K562 (cell line): ENCODE data around the gene UBE2R2. TPM values are rescaled to one million over a fixed set of nuclear protein-coding genes. Genes with fewer than 3 reads are reported as not detected.

Experiments used
- ATAC-seq: fragments of 200-7000 bp; cut with Tn5 transposase; 3 replicates; pipeline ENCODE4 v1.9.1; 2020; ENCODE audit warnings: moderate library complexity
- BruUV-seq: library from RNA; stranded (reverse); fragments of 400-500 nt; replicated peaks from 2 replicates; lab custom pipeline; 2021; lab: Mats Ljungman, UMichigan
- CTCF ChIA-PET: fragments of 300-600 bp; formaldehyde crosslinking; extraction: SDS; loops from one replicate; lab custom pipeline; 2021; ENCODE audit warnings: low intra/inter-chr PET ratio; lab: Yijun Ruan, JAX
- POLR2A ChIA-PET: fragments of 300-600, 350-650 bp; sonication (Branson Sonifier 250); formaldehyde crosslinking; extraction: SDS; loops from one replicate; lab custom pipeline; 2021; ENCODE audit warnings: antibody characterized with exemption, inconsistent platforms; lab: Yijun Ruan, JAX
- DNase-seq, 4 experiments: peaks; one replicate each; pipeline versions ENCODE4 v3.0.0 to v3.0.0-alpha.2; 2011 to 2018; ENCODE audit warnings: low spot score in 3 of 4, mixed read lengths in 3 of 4; ENCODE audit errors: extremely low read depth in 1 of 4
- FAIRE-seq: peaks from 2 replicates; lab custom pipeline; 2011; peaks lifted over from hg19 to GRCh38; lab: Jason Lieb, UNC
- H2AFZ ChIP-seq: 2 replicates; pipeline ENCODE4 v1.6.0; 2011; ENCODE audit warnings: low read depth, low read length, control low read depth, inconsistent platforms
- H3K27ac ChIP-seq: fragments of 200-600 bp; 3 replicates; pipeline ENCODE4 v1.8.0; 2011; ENCODE audit warnings: low read depth, mild to moderate bottlenecking, control low read depth, inconsistent platforms, low read length, moderate library complexity, mixed read lengths; ENCODE audit errors: extremely low read depth
- H3K27me3 ChIP-seq, 2 experiments: fragments of 300-600 bp in 1 of 2; 2 replicates in 1 of 2; 3 replicates in 1 of 2; pipeline versions ENCODE4 v1.6.0 to v1.8.0; 2011; ENCODE audit warnings: inconsistent platforms in 2 of 2, low read length in 2 of 2, mild to moderate bottlenecking in 1 of 2, mixed read lengths in 1 of 2, moderate library complexity in 1 of 2; ENCODE audit not compliant: control insufficient read depth in 2 of 2, insufficient read depth in 2 of 2
- H3K36me3 ChIP-seq: fragments of 300-600 bp; 3 replicates; pipeline ENCODE4 v1.8.0; 2011; ENCODE audit warnings: mild to moderate bottlenecking, low read length, inconsistent platforms; ENCODE audit not compliant: control insufficient read depth, insufficient read depth
- H3K4me1 ChIP-seq, 2 experiments: fragments of 200-600 bp in 1 of 2; replicated peaks in 1 of 2; 2 replicates in 1 of 2; 3 replicates in 1 of 2; pipeline versions ENCODE4 v1.5.1 to v1.8.0; 2011; ENCODE audit warnings: inconsistent platforms in 2 of 2, low read length in 2 of 2, mild to moderate bottlenecking in 1 of 2, mixed read lengths in 1 of 2, moderate library complexity in 1 of 2; ENCODE audit not compliant: control insufficient read depth in 2 of 2, insufficient read depth in 2 of 2
- H3K4me2 ChIP-seq: 2 replicates; pipeline ENCODE4 v1.6.1; 2011; ENCODE audit warnings: low read length, control low read depth, inconsistent platforms, mixed read lengths; ENCODE audit not compliant: insufficient read depth
- H3K4me3 ChIP-seq: fragments of 200-600 bp; sonication (generic), shearing (Covaris generic); 2 replicates; pipeline ENCODE4 v1.5.1; 2016; ENCODE audit warnings: control low read depth, inconsistent platforms
- H3K79me2 ChIP-seq: fragments of 200-600 bp; 3 replicates; pipeline ENCODE4 v1.8.0; 2011; ENCODE audit warnings: low read length, inconsistent platforms; ENCODE audit not compliant: control insufficient read depth, insufficient read depth
- H3K9ac ChIP-seq, 2 experiments: 2 replicates each; pipeline versions ENCODE4 v1.6.0 to v1.6.1; 2011; ENCODE audit warnings: low read depth in 2 of 2, low read length in 2 of 2, control low read depth in 1 of 2, inconsistent platforms in 1 of 2, mild to moderate bottlenecking in 1 of 2, mixed read lengths in 1 of 2; ENCODE audit not compliant: insufficient read depth in 1 of 2
- H3K9me1 ChIP-seq: one replicate; pipeline ENCODE4 v1.6.0; 2011; ENCODE audit warnings: inconsistent platforms, mild to moderate bottlenecking, low read length, moderate library complexity; ENCODE audit not compliant: control insufficient read depth, insufficient read depth
- H3K9me3 ChIP-seq: replicated peaks from 2 replicates; pipeline ENCODE4 v1.5.1; 2011; ENCODE audit warnings: low read depth, low read length, inconsistent platforms; ENCODE audit not compliant: control insufficient read depth, insufficient read depth
- H4K20me1 ChIP-seq: replicated peaks from 2 replicates; pipeline ENCODE4 v1.6.1; 2011; ENCODE audit warnings: low read length, inconsistent platforms, mixed read lengths; ENCODE audit not compliant: control insufficient read depth, insufficient read depth
- BRF1 ChIP-seq: IDR thresholded peaks from 3 replicates; pipeline ENCODE4 v1.6.1; 2011; ENCODE audit warnings: borderline replicate concordance, mild to moderate bottlenecking; ENCODE audit not compliant: insufficient read length; ENCODE audit errors: extremely low read depth
- BRF2 ChIP-seq: IDR thresholded peaks from 3 replicates; pipeline ENCODE4 v1.6.1; 2011; ENCODE audit warnings: borderline replicate concordance, mild to moderate bottlenecking; ENCODE audit not compliant: insufficient read length, insufficient read depth
- CREBBP ChIP-seq: IDR thresholded peaks from one replicate; pipeline ENCODE4 v1.6.1; 2012; ENCODE audit warnings: low read depth, mild to moderate bottlenecking, control low read depth, inconsistent platforms, low read length
- CTCF ChIP-seq, 3 experiments: IDR thresholded peaks in 2 of 3; conservative IDR thresholded peaks in 1 of 3; 2 replicates each; pipeline ENCODE4 v1.5.1; 2011 to 2012; ENCODE audit warnings: low read length in 3 of 3, mild to moderate bottlenecking in 3 of 3, control low read depth in 2 of 3, improper control_type of control experiment in 1 of 3, inconsistent platforms in 1 of 3, low read depth in 1 of 3, mixed read lengths in 1 of 3, moderate library complexity in 1 of 3; ENCODE audit not compliant: insufficient read depth in 2 of 3
- NFIX ChIP-seq: fragments of 250-450 bp; sonication (Bioruptor Pico); IDR thresholded peaks from 2 replicates; pipeline ENCODE4 v1.4.0; 2020; ENCODE audit warnings: low read depth, mild to moderate bottlenecking, moderate library complexity
- OTX1 ChIP-seq: fragments of 450-650 bp; formaldehyde crosslinking; IDR thresholded peaks from 2 replicates; pipeline ENCODE4 v1.4.0; 2022; ENCODE audit warnings: mild to moderate bottlenecking
- ZNF121 ChIP-seq: sonication (generic); formaldehyde crosslinking; conservative IDR thresholded peaks from 2 replicates; pipeline ENCODE4 v1.8.0; 2022; ENCODE audit warnings: missing genetic modification reagents
- ZNF232 ChIP-seq: sonication (generic); formaldehyde crosslinking; IDR thresholded peaks from 2 replicates; pipeline ENCODE4 v1.8.0; 2022; ENCODE audit warnings: mild to moderate bottlenecking, missing genetic modification reagents
- ZNF583 ChIP-seq: fragments of 250-450 bp; sonication (Bioruptor Pico); IDR thresholded peaks from 2 replicates; pipeline ENCODE4 v1.4.0; 2020
- ZNF740 ChIP-seq, 3 experiments: fragments of 200-800 bp in 1 of 3; sonication (Bioruptor generic) in 1 of 3; sonication (generic) in 1 of 3; formaldehyde crosslinking in 1 of 3; IDR thresholded peaks; 2 replicates each; pipeline versions ENCODE4 v1.6.1 to v1.8.0; 2016 to 2022; ENCODE audit warnings: mild to moderate bottlenecking in 2 of 3, missing compliant biosample characterization in 2 of 3, missing genetic modification characterization in 2 of 3, missing genetic modification reagents in 1 of 3
- WGBS: fragments of 100-300 bp; shearing (Covaris generic); methylation state at CpG from one replicate; pipeline ENCODE4 v1.1.6; 2016; ENCODE audit warnings: low coverage, mixed read lengths; ENCODE audit not compliant: insufficient coverage; ENCODE audit errors: missing lambda C conversion rate; 5-methylcytosine and 5-hydroxymethylcytosine counted together
- in situ Hi-C: fragments of 300-500 bp; cut with MboI; formaldehyde crosslinking; loops from 4 replicates; pipeline ENCODE4 v1.15.0; 2018; ENCODE audit warnings: inconsistent platforms, mixed read lengths
- intact Hi-C: fragments of 100-400 bp; cut with micrococcal nuclease; formaldehyde crosslinking; loops from 2 replicates; pipeline ENCODE4 v1.14.2; 2022
- polyA plus RNA-seq, 8 experiments: library from polyadenylated mRNA; depleted of rRNA in 4 of 8; stranded (reverse) in 5 of 8; unstranded in 3 of 8; fragments of >200 nt; fragmentation: Nextera tagmentation in 2 of 8; fragmentation: Illumina TruSeq in 1 of 8; extraction: Ambion mirVana in 2 of 8; extraction: Trizol in 1 of 8; gene quantifications; 2 replicates each; pipeline versions ENCODE4 v1.2.1 to v1.2.3, GENCODE V29; 2011 to 2014; ENCODE audit warnings: inconsistent platforms in 1 of 8, missing spikeins in 1 of 8
- total RNA-seq, 7 experiments: library from RNA; depleted of rRNA in 6 of 7; stranded (reverse); fragments of >200 nt in 6 of 7; fragmentation: Illumina TruSeq in 2 of 7; extraction: Trizol in 2 of 7; gene quantifications; 2 replicates each; pipeline versions ENCODE4 v1.2.1 to v1.2.3, GENCODE V29; 2011 to 2021; ENCODE audit warnings: low replicate concordance in 1 of 7

UBE2R2 gene
- total and polyA plus RNA-seq, 9 of the 15 experiments (the other 6 are each of a cell fraction or from before 2014, with no cell fraction given) = 7.8 to 26.2 (median 11.8) TPM

GRCh38 chr9:33908749-33909148 lies 91.8 kb downstream of the UBE2R2 start:
- Histone ChIP-seq H2AFZ (no peak overlapping the region), H3K9me1 (no peaks in the 10 kb centered on the region), H3K79me2 (peaks cover 24% of the 10 kb centered on the region; the same call in 2 of the 3 replicates), H3K27ac (no peak overlapping the region), H3K9me3 (no peaks in the 10 kb centered on the region), H3K4me3 (no peak overlapping the region), H3K4me2 (no peak overlapping the region), H3K36me3 (peaks cover 30% of the 10 kb centered on the region; the same call in 1 of the 3 replicates), H3K4me1 (no peaks in the 10 kb centered on the region), H4K20me1 (no peaks in the 10 kb centered on the region), H3K9ac (no peak overlapping the region), H3K27me3 (no peaks in the 10 kb centered on the region)
- CTCF ChIA-PET = no interaction called here
- TF ChIP-seq ZNF740 (CRISPR knock-in tag; IDR thresholded peaks at IDR 0.05) (no peak), ZNF740 (tag; IDR thresholded peaks at IDR 0.05) (no peak), ZNF121 (CRISPR knock-in tag) (peak; percentile 73)
- ATAC-seq (no peak), FAIRE-seq (no peak), DNase-seq (no peak)
- POLR2A ChIA-PET = no interaction called here
- BruUV-seq = no TSS peak
- 98% methylated on average over 4 of the region's 4 CpGs for WGBS
- intact Hi-C loops = no loop called here
- in situ Hi-C loops = no loop called here

- no peak for ATAC-seq
- H3K27ac ChIP-seq = no peak overlapping the region
- no TSS peak for BruUV-seq
- no peak overlapping the region for H3K4me3 ChIP-seq
- DNase-seq = no peak
- FAIRE-seq = no peak
- H3K4me1 ChIP-seq = no peaks in the 10 kb centered on the region
- no peaks in the 10 kb centered on the region; the same call in 1 of the 2 replicates for H4K20me1 ChIP-seq
- H3K79me2 ChIP-seq = peaks cover 2% of the 10 kb centered on the region; the same call in 2 of the 3 replicates
- H3K36me3 ChIP-seq = peaks cover 56% of the 10 kb centered on the region; the same call in 2 of the 3 replicates
- intact Hi-C loops (loop anchor here (10.0 kb wide), 1 partner anchor 99 kb away; the partner anchor contains the start of gene UBE2R2), in situ Hi-C loops (no loop called here)
- ChIA-PET POLR2A (no interaction called here), CTCF (no interaction called here)
- H2AFZ ChIP-seq = no peak overlapping the region
- 88% methylated on average over 1 of the region's 1 CpG for whole genome bisulfite sequencing
- H3K9ac ChIP-seq = no peak overlapping the region
- no peak overlapping the region for H3K4me2 ChIP-seq
- H3K9me1 ChIP-seq = no peaks in the 10 kb centered on the region
- no peaks in the 10 kb centered on the region for H3K27me3 ChIP-seq
- H3K9me3 ChIP-seq = no peaks in the 10 kb centered on the region
- TF ChIP-seq BRF1 (no peak), NFIX (no peak), ZNF583 (CRISPR knock-in tag) (no peak), ZNF232 (CRISPR knock-in tag) (no peak), OTX1 (CRISPR knock-in tag) (no peak), CREBBP (no peak), CTCF (IDR thresholded peaks at IDR 0.05 in 2 of 3, conservative IDR thresholded peaks at IDR 0.05 in 1 of 3; ENCODE audit: insufficient read depth in 2 of 3, low read depth in 1 of 3, low read length in 3 of 3) (no peak), BRF2 (no peak)
Observed at GRCh38 chr9:33913541-33913940, 96.6 kb downstream of the UBE2R2 start.
